Measurements from ENCODE around the gene LENG9. TPM values are rescaled to one million over a fixed set of nuclear protein-coding genes. Genes with fewer than 3 reads are reported as not detected.
A peak's percentile ranks its signal among the peaks of the same experiment; 100 is the strongest.

Gene LENG9
- total and polyA plus RNA-seq, 3 experiments from 2014 or later = 0.23 to 4.4 (median 3.8) TPM

GRCh38 chr19:54461210-54461609, 2.4 kb downstream of the LENG9 start:
- H3K9me3 ChIP-seq (ENCODE audit: low read length) = no peaks in the 10 kb centered on the region
- POLR2A ChIA-PET = interaction anchor here (0.9 to 2.9 kb wide), 2 partner anchors 8 to 13 kb away, joined by 4 to 35 read pairs; partner anchors contain the start of gene LENG8
- Mint-ChIP-seq H3K4me1 (peaks cover 31 to 50% (median 31%) of the 10 kb centered on the region in 3 donors), H3K27ac (peak overlapping the region in 6 of 8 donors; percentile 19 to 98 (median 72)), H3K36me3 (peaks cover 3 to 62% (median 9%) of the 10 kb centered on the region in 3 donors), H3K4me3 (peak overlapping the region in 5 of 7 donors; percentile 4 to 64 (median 23)), H3K27me3 (peaks cover 0 to 1% of the 10 kb centered on the region in 2 donors), H3K9me3 (peaks cover 0 to 2% (median 0%) of the 10 kb centered on the region in 5 donors)
- H3K4me1 ChIP-seq (ENCODE audit: insufficient read depth, low read length) = peaks cover 21% of the 10 kb centered on the region
- no peaks in the 10 kb centered on the region for H3K27me3 ChIP-seq (ENCODE audit: insufficient read depth, low read length, poor library complexity, severe bottlenecking)
- H3K36me3 ChIP-seq (ENCODE audit: insufficient read depth, low read length) = peaks cover 47% of the 10 kb centered on the region
- DNase-seq = no peak
- CTCF ChIA-PET = interaction anchor here (3.0 kb wide), 1 partner anchor 8 kb away, joined by 9 read pairs; no protein-coding TSS in a partner anchor
- no peak overlapping the region for H3K27ac ChIP-seq (ENCODE audit: low read depth, low read length)
- no peak overlapping the region for H3K4me3 ChIP-seq (ENCODE audit: low read length)

GRCh38 chr19:54460230-54461005, 3.2 kb downstream of the LENG9 start:
- Histone ChIP-seq H3K36me3 (ENCODE audit: insufficient read depth, low read length) (peaks cover 55% of the 10 kb centered on the region), H3K4me3 (ENCODE audit: low read length) (no peak overlapping the region), H3K9me3 (ENCODE audit: low read length) (no peaks in the 10 kb centered on the region), H3K27ac (ENCODE audit: low read depth, low read length) (no peak overlapping the region), H3K4me1 (ENCODE audit: insufficient read depth, low read length) (peaks cover 21% of the 10 kb centered on the region), H3K27me3 (ENCODE audit: insufficient read depth, low read length, poor library complexity, severe bottlenecking) (no peaks in the 10 kb centered on the region)
- ChIA-PET CTCF (no interaction called here), POLR2A (interaction anchor here (0.8 to 1.2 kb wide), 2 partner anchors 10 to 12 kb away, joined by 3 to 5 read pairs; partner anchors contain the start of gene LENG8)
- Mint-ChIP-seq H3K4me3 (peak overlapping the region in 2 of 7 donors; percentile 34 to 80), H3K9me3 (peaks cover 0 to 2% (median 0%) of the 10 kb centered on the region in 5 donors), H3K27me3 (peaks cover 0 to 1% of the 10 kb centered on the region in 2 donors), H3K4me1 (peaks cover 31 to 46% (median 31%) of the 10 kb centered on the region in 3 donors), H3K27ac (peak overlapping the region in 2 of 8 donors; percentile 60 to 98), H3K36me3 (peaks cover 3 to 68% (median 9%) of the 10 kb centered on the region in 3 donors)
- no peak for DNase-seq

GRCh38 chr19:54459282-54460229, 4.0 kb downstream of the LENG9 start:
- Mint-ChIP-seq H3K4me1 (peaks cover 30 to 43% (median 31%) of the 10 kb centered on the region in 3 donors), H3K4me3 (peak overlapping the region in 3 of 7 donors; percentile 24 to 81 (median 57)), H3K9me3 (peaks cover 0 to 2% (median 0%) of the 10 kb centered on the region in 5 donors), H3K27me3 (peaks cover 0 to 1% of the 10 kb centered on the region in 2 donors), H3K36me3 (peaks cover 3 to 77% (median 9%) of the 10 kb centered on the region in 3 donors), H3K27ac (peak overlapping the region; percentile 34 to 95 (median 82))
- POLR2A ChIA-PET = interaction anchor here (0.8 to 1.2 kb wide), 2 partner anchors 9 to 11 kb away, joined by 3 to 5 read pairs; partner anchors contain the start of gene LENG8
- H3K27me3 ChIP-seq (ENCODE audit: insufficient read depth, low read length, poor library complexity, severe bottlenecking) = no peaks in the 10 kb centered on the region
- H3K9me3 ChIP-seq (ENCODE audit: low read length) = no peaks in the 10 kb centered on the region
- CTCF ChIA-PET = interaction anchor here (1.3 to 1.4 kb wide), 2 partner anchors 9 to 32 kb away, joined by 3 read pairs; no protein-coding TSS in a partner anchor
- H3K36me3 ChIP-seq (ENCODE audit: insufficient read depth, low read length) = peaks cover 64% of the 10 kb centered on the region
- H3K4me3 ChIP-seq (ENCODE audit: low read length) = no peak overlapping the region
- H3K27ac ChIP-seq (ENCODE audit: low read depth, low read length) = no peak overlapping the region
- DNase-seq = no peak
- H3K4me1 ChIP-seq (ENCODE audit: insufficient read depth, low read length) = peaks cover 17% of the 10 kb centered on the region

- ChIA-PET POLR2A (interaction anchor here (0.6 kb wide), 1 partner anchor 15 kb away, joined by 7 read pairs; no protein-coding TSS in a partner anchor), CTCF (interaction anchor here (1.3 to 1.4 kb wide), 2 partner anchors 8 to 31 kb away, joined by 3 read pairs; no protein-coding TSS in a partner anchor)
- Histone ChIP-seq H3K27ac (ENCODE audit: low read depth, low read length) (no peak overlapping the region), H3K36me3 (ENCODE audit: insufficient read depth, low read length) (peaks cover 72% of the 10 kb centered on the region), H3K9me3 (ENCODE audit: low read length) (no peaks in the 10 kb centered on the region), H3K4me3 (ENCODE audit: low read length) (no peak overlapping the region), H3K27me3 (ENCODE audit: insufficient read depth, low read length, poor library complexity, severe bottlenecking) (no peaks in the 10 kb centered on the region), H3K4me1 (ENCODE audit: insufficient read depth, low read length) (peaks cover 9% of the 10 kb centered on the region)
- Mint-ChIP-seq H3K27ac (peak overlapping the region in 7 of 8 donors; percentile 34 to 95 (median 81)), H3K4me3 (peak overlapping the region in 2 of 7 donors; percentile 23 to 81), H3K27me3 (peaks cover 0 to 1% of the 10 kb centered on the region in 2 donors), H3K4me1 (peaks cover 23 to 36% (median 24%) of the 10 kb centered on the region in 3 donors), H3K36me3 (peaks cover 3 to 80% (median 9%) of the 10 kb centered on the region in 3 donors), H3K9me3 (peaks cover 0 to under 1% (median 0%) of the 10 kb centered on the region in 5 donors)
- DNase-seq = no peak
Measured at GRCh38 chr19:54458648-54459281, 4.8 kb downstream of the LENG9 start.

GRCh38 chr19:54457773-54458647, 5.6 kb downstream of the LENG9 start:
- peaks cover 6 to 85% (median 12%) of the 10 kb centered on the region in 3 donors for H3K36me3 Mint-ChIP-seq

GRCh38 chr19:54456423-54457373, 6.9 kb downstream of the LENG9 start:
- H3K4me3 Mint-ChIP-seq = peak overlapping the region in 1 of 7 donors; percentile 24
- Histone ChIP-seq H3K4me1 (ENCODE audit: insufficient read depth, low read length) (peaks cover 4% of the 10 kb centered on the region), H3K9me3 (ENCODE audit: low read length) (no peaks in the 10 kb centered on the region), H3K27ac (ENCODE audit: low read depth, low read length) (no peak overlapping the region), H3K36me3 (ENCODE audit: insufficient read depth, low read length) (peaks cover 87% of the 10 kb centered on the region), H3K4me3 (ENCODE audit: low read length) (no peak overlapping the region), H3K27me3 (ENCODE audit: insufficient read depth, low read length, poor library complexity, severe bottlenecking) (no peaks in the 10 kb centered on the region)
- no peak for DNase-seq
- H3K36me3 Mint-ChIP-seq = peaks cover 6 to 94% (median 13%) of the 10 kb centered on the region in 3 donors
- peaks cover 23 to 42% (median 29%) of the 10 kb centered on the region in 3 donors for H3K4me1 Mint-ChIP-seq
- ChIA-PET CTCF (no interaction called here), POLR2A (no interaction called here)
- H3K27me3 Mint-ChIP-seq = peaks cover 0 to 1% of the 10 kb centered on the region in 2 donors
- peak overlapping the region in 1 of 8 donors; percentile 95 for H3K27ac Mint-ChIP-seq
- H3K9me3 Mint-ChIP-seq = no peaks in the 10 kb centered on the region

More at GRCh38 chr19:54457773-54458647, 5.6 kb downstream of the LENG9 start:
- Histone ChIP-seq H3K4me1 (ENCODE audit: insufficient read depth, low read length) (peaks cover 8% of the 10 kb centered on the region), H3K4me3 (ENCODE audit: low read length) (no peak overlapping the region), H3K9me3 (ENCODE audit: low read length) (no peaks in the 10 kb centered on the region), H3K27me3 (ENCODE audit: insufficient read depth, low read length, poor library complexity, severe bottlenecking) (no peaks in the 10 kb centered on the region), H3K36me3 (ENCODE audit: insufficient read depth, low read length) (peaks cover 79% of the 10 kb centered on the region), H3K27ac (ENCODE audit: low read depth, low read length) (no peak overlapping the region)
- H3K9me3 Mint-ChIP-seq = no peaks in the 10 kb centered on the region
- ChIA-PET CTCF (interaction anchor here (1.3 kb wide), 1 partner anchor 30 kb away, joined by 3 read pairs; no protein-coding TSS in a partner anchor), POLR2A (interaction anchor here (0.6 kb wide), 1 partner anchor 15 kb away, joined by 7 read pairs; no protein-coding TSS in a partner anchor)
- peak overlapping the region in 2 of 7 donors; percentile 41 to 81 for H3K4me3 Mint-ChIP-seq
- H3K27me3 Mint-ChIP-seq = peaks cover 0 to 1% of the 10 kb centered on the region in 2 donors
- peaks cover 23 to 37% (median 25%) of the 10 kb centered on the region in 3 donors for H3K4me1 Mint-ChIP-seq
- H3K27ac Mint-ChIP-seq = peak overlapping the region in 4 of 8 donors; percentile 42 to 95 (median 66)
- DNase-seq = no peak

Data from CD8-positive, alpha-beta memory T cell (primary cell).